IMR-90 (cell line): Measurements from ENCODE around the gene BRWD1. TPM values are rescaled to one million over a fixed set of nuclear protein-coding genes. Genes with fewer than 3 reads are reported as not detected.

ENCODE experiments used
- ATAC-seq: fragments of 200-7000 bp; cut with Tn5 transposase; 2 replicates; pipeline ENCODE4 v1.9.1; 2020; ENCODE audit warnings: low read depth, mild to moderate bottlenecking, moderate library complexity
- BruUV-seq: library from RNA; stranded (reverse); fragments of 400-500 nt; replicated peaks from 2 replicates; lab custom pipeline; 2021; lab: Mats Ljungman, UMichigan
- CTCF ChIA-PET: fragments of 300-600 bp; formaldehyde crosslinking; extraction: SDS; loops from one replicate; lab custom pipeline; 2021; ENCODE audit warnings: antibody characterized with exemption; lab: Yijun Ruan, JAX
- POLR2A ChIA-PET: fragments of 300-600 bp; sonication (Branson Sonifier 250); formaldehyde crosslinking; loops from one replicate; lab custom pipeline; 2022; ENCODE audit warnings: antibody characterized with exemption; ENCODE audit not compliant: unreplicated experiment; lab: Charles Lee
- DNase-seq: peaks from one replicate; pipeline ENCODE4 v3.0.0; 2013
- H2AFZ ChIP-seq: replicated peaks from 2 replicates; pipeline ENCODE3; 2013; ENCODE audit warnings: low read length, mild to moderate bottlenecking; ENCODE audit not compliant: poor library complexity
- H2AK5ac ChIP-seq: 2 replicates; pipeline ENCODE4 v1.6.1; 2013; ENCODE audit warnings: low read depth, low read length, inconsistent platforms
- H2AK9ac ChIP-seq: replicated peaks from 2 replicates; pipeline ENCODE3; 2013; ENCODE audit warnings: mild to moderate bottlenecking, low read depth, low read length, moderate library complexity; ENCODE audit not compliant: poor library complexity
- H2BK120ac ChIP-seq: 2 replicates; pipeline ENCODE4 v1.6.1; 2013; ENCODE audit warnings: low read depth, low read length, inconsistent platforms
- H2BK15ac ChIP-seq: 3 replicates; pipeline ENCODE4 v1.6.1; 2013; ENCODE audit warnings: low read depth, low read length, inconsistent platforms
- H2BK20ac ChIP-seq: 2 replicates; pipeline ENCODE4 v1.6.1; 2013; ENCODE audit warnings: low read depth, mild to moderate bottlenecking, inconsistent platforms, low read length, moderate library complexity
- H2BK5ac ChIP-seq: 2 replicates; pipeline ENCODE4 v1.6.1; 2013; ENCODE audit warnings: mild to moderate bottlenecking, low read depth, low read length, inconsistent platforms; ENCODE audit not compliant: poor library complexity, severe bottlenecking
- H3K14ac ChIP-seq: replicated peaks from 2 replicates; pipeline ENCODE4 v1.6.1; 2013; ENCODE audit warnings: low read depth, low read length, inconsistent platforms
- H3K18ac ChIP-seq: 2 replicates; pipeline ENCODE4 v1.6.1; 2013; ENCODE audit warnings: low read depth, low read length, control low read depth
- H3K23ac ChIP-seq: 2 replicates; pipeline ENCODE4 v1.6.1; 2013; ENCODE audit warnings: low read depth, low read length, inconsistent platforms
- H3K27ac ChIP-seq: 2 replicates; pipeline ENCODE4 v1.5.1; 2013; ENCODE audit warnings: mild to moderate bottlenecking, control low read depth, low read length; ENCODE audit not compliant: insufficient read depth
- H3K27me3 ChIP-seq: 2 replicates; pipeline ENCODE4 v1.6.1; 2013; ENCODE audit warnings: low read length; ENCODE audit not compliant: control insufficient read depth, insufficient read depth
- H3K36me3 ChIP-seq: 2 replicates; pipeline ENCODE4 v1.6.1; 2013; ENCODE audit warnings: low read length, mixed read lengths; ENCODE audit not compliant: control insufficient read depth, insufficient read depth
- H3K4ac ChIP-seq: 2 replicates; pipeline ENCODE4 v1.6.1; 2013; ENCODE audit warnings: low read depth, low read length, inconsistent platforms
- H3K4me1 ChIP-seq: 2 replicates; pipeline ENCODE4 v1.6.1; 2013; ENCODE audit warnings: low read length, mixed read lengths; ENCODE audit not compliant: control insufficient read depth, insufficient read depth
- H3K4me2 ChIP-seq: 2 replicates; pipeline ENCODE4 v1.6.1; 2013; ENCODE audit warnings: low read depth, mild to moderate bottlenecking, control low read depth, low read length, moderate library complexity
- H3K4me3 ChIP-seq: 2 replicates; pipeline ENCODE4 v1.5.1; 2013; ENCODE audit warnings: low read depth, mild to moderate bottlenecking, control low read depth, low read length, moderate library complexity; ENCODE audit not compliant: insufficient read depth
- H3K56ac ChIP-seq: 2 replicates; pipeline ENCODE4 v1.6.1; 2013; ENCODE audit warnings: low read length, inconsistent platforms; ENCODE audit not compliant: insufficient read depth; ENCODE audit errors: extremely low read depth
- H3K79me1 ChIP-seq, 2 experiments: 2 replicates each; pipeline ENCODE4 v1.6.1; 2013; ENCODE audit warnings: low read length in 2 of 2, inconsistent platforms in 1 of 2, low read depth in 1 of 2
- H3K9ac ChIP-seq: 2 replicates; pipeline ENCODE4 v1.6.1; 2013; ENCODE audit warnings: low read depth, low read length, control low read depth
- H3K9me1 ChIP-seq: 2 replicates; pipeline ENCODE4 v1.6.1; 2013; ENCODE audit warnings: low read length, inconsistent platforms; ENCODE audit not compliant: insufficient read depth
- H3K9me3 ChIP-seq: 2 replicates; pipeline ENCODE4 v1.6.1; 2013; ENCODE audit warnings: low read length; ENCODE audit not compliant: control insufficient read depth, insufficient read depth
- H4K20me1 ChIP-seq: 2 replicates; pipeline ENCODE4 v1.6.1; 2013; ENCODE audit warnings: low read length, inconsistent platforms; ENCODE audit not compliant: insufficient read depth
- H4K5ac ChIP-seq: 2 replicates; pipeline ENCODE4 v1.6.1; 2013; ENCODE audit warnings: mild to moderate bottlenecking, low read depth, low read length, control low read depth
- H4K8ac ChIP-seq, 2 experiments: 2 replicates each; pipeline ENCODE4 v1.6.1; 2013; ENCODE audit warnings: low read depth in 2 of 2, low read length in 2 of 2, control low read depth in 1 of 2, inconsistent platforms in 1 of 2
- H4K91ac ChIP-seq: 2 replicates; pipeline ENCODE4 v1.6.1; 2013; ENCODE audit warnings: low read depth, low read length, inconsistent platforms; ENCODE audit not compliant: insufficient read depth
- ELK1 ChIP-seq: fragments of 150-350 bp; IDR thresholded peaks from 2 replicates; pipeline ENCODE4 v1.6.1; 2016; ENCODE audit warnings: low read depth, mild to moderate bottlenecking, low read length, moderate library complexity, borderline replicate concordance
- MXI1 ChIP-seq: IDR thresholded peaks from 2 replicates; pipeline ENCODE4 v1.6.1; 2012; ENCODE audit warnings: low read depth, mild to moderate bottlenecking, low read length, moderate library complexity, borderline replicate concordance
- RFX5 ChIP-seq: IDR thresholded peaks from 2 replicates; pipeline ENCODE4 v1.8.0; 2012; ENCODE audit warnings: low read depth, mild to moderate bottlenecking, low read length, moderate library complexity
- USF2 ChIP-seq: fragments of 150-350 bp; IDR thresholded peaks from 2 replicates; pipeline ENCODE4 v1.6.1; 2017; ENCODE audit warnings: mild to moderate bottlenecking, antibody characterized with exemption, low read length, low read depth
- WGBS, 2 experiments: methylation state at CpG; one replicate each; pipeline versions ENCODE4 v1.1.5 to v1.1.7; 2013; ENCODE audit warnings: missing lambda C conversion rate in 2 of 2; ENCODE audit not compliant: insufficient read length in 1 of 2; ENCODE audit errors: extremely low coverage in 2 of 2; 5-methylcytosine and 5-hydroxymethylcytosine counted together
- dilution Hi-C: fragments of 300-500 bp; cut with HindIII; formaldehyde crosslinking; loops from one replicate; pipeline ENCODE4 v1.14.3; 2018; ENCODE audit warnings: low sequenced_read_pairs; ENCODE audit not compliant: unreplicated experiment
- in situ Hi-C: fragments of 300-500 bp; cut with MboI; formaldehyde crosslinking; loops from 3 replicates; pipeline ENCODE4 v1.14.3; 2019; ENCODE audit warnings: low sequenced_read_pairs, inconsistent platforms, mixed read lengths
- intact Hi-C: fragments of 100-400 bp; cut with micrococcal nuclease; formaldehyde crosslinking; loops from 2 replicates; pipeline ENCODE4 v1.10.0; 2022
- polyA plus RNA-seq, 3 experiments: library from polyadenylated mRNA; depleted of rRNA; stranded (reverse); fragments of >200 nt; gene quantifications; 2 replicates each; pipeline ENCODE4 v1.2.3, GENCODE V29; 2012; ENCODE audit warnings: low replicate concordance in 1 of 3
- total RNA-seq: library from RNA; depleted of rRNA; stranded (reverse); fragments of >200 nt; gene quantifications from 2 replicates; pipeline ENCODE4 v1.2.3, GENCODE V29; 2012

BRWD1 gene
- total and polyA plus RNA-seq, 2 of the 4 experiments (the other 2 are of a cell fraction) = 6.7 to 28.7 TPM

DNA sequence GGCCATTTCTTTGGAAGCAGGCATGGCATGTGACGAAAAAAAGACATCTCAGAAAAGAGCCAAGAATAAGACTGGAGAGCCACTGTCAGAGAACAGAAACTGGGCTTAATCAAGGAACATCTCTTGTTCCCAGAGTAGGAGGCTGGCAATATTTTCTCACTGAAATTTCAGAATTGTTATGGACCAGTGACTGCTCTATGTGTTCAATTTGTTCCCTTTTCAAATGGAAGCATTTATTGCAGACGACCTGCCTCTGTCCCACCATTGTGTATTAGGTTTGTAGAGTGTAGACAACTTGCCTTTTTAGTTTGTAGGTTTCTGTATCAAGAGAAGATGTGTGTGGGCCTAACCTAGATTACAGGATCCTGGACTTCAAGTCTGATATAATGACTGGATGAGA, 148.9 kb downstream of the BRWD1 start:
- CTCF ChIA-PET = no interaction called here
- Histone ChIP-seq H3K9ac (no peak overlapping the region), H3K36me3 (peaks cover 3% of the 10 kb centered on the region; the same call in 1 of the 2 replicates), H3K4ac (no peak overlapping the region), H2BK20ac (no peak overlapping the region), H3K27me3 (peaks cover 8% of the 10 kb centered on the region), H3K18ac (no peak overlapping the region), H4K91ac (no peak overlapping the region), H3K56ac (no peak overlapping the region), H3K4me3 (no peak overlapping the region), H3K4me2 (no peak overlapping the region), H3K27ac (no peak overlapping the region), H2AK9ac (no peak overlapping the region), H4K20me1 (no peaks in the 10 kb centered on the region), H4K8ac (no peak overlapping the region), H3K14ac (no peak overlapping the region), H3K79me1 (no peaks in the 10 kb centered on the region), H2BK15ac (no peak overlapping the region), H4K5ac (no peak overlapping the region), H3K9me3 (peaks cover 19% of the 10 kb centered on the region), H3K4me1 (no peaks in the 10 kb centered on the region), H2BK5ac (no peak overlapping the region), H2BK120ac (no peak overlapping the region), H2AK5ac (no peak overlapping the region), H2AFZ (no peak overlapping the region), H3K23ac (no peak overlapping the region), H3K9me1 (no peaks in the 10 kb centered on the region)
- BruUV-seq = no TSS peak
- WGBS, 2 experiments = 47% methylated on average over 2 of the region's 2 CpGs; no CpG with 5 or more reads in 1 of the 2 experiments
- no peak for ATAC-seq
- intact Hi-C loops (no loop called here), in situ Hi-C loops (loop anchor here (25.0 kb wide), 1 partner anchor 777 kb away; no protein-coding TSS in a partner anchor), dilution Hi-C loops (no loop called here)
- POLR2A ChIA-PET = no interaction called here
- no peak for TF ChIP-seq RFX5
- TF ChIP-seq USF2 = no peak
- TF ChIP-seq MXI1 = no peak
- no peak for TF ChIP-seq ELK1
- no peak for DNase-seq
